WTC11 (cell line): ENCODE data around the gene HMCN1. TPM values are rescaled to one million over a fixed set of nuclear protein-coding genes. Genes with fewer than 3 reads are reported as not detected.

Experiments used
- ATAC-seq: fragments of 200-7000 bp; cut with Tn5 transposase; 2 replicates; pipeline ENCODE4 v1.10.0; 2021; ENCODE audit warnings: mild to moderate bottlenecking, moderate library complexity
- CTCF ChIA-PET: fragments of 300-600 bp; sonication (Branson Sonifier 250); formaldehyde crosslinking; loops from one replicate; lab custom pipeline; 2021; ENCODE audit warnings: antibody characterized with exemption; lab: Charles Lee
- POLR2A ChIA-PET: fragments of 350-600 bp; sonication (Branson Sonifier 250); formaldehyde crosslinking; loops from one replicate; lab custom pipeline; 2021; ENCODE audit warnings: antibody characterized with exemption; lab: Charles Lee
- DNase-seq: peaks from one replicate; pipeline ENCODE4 v3.0.0; 2021; ENCODE audit warnings: low spot score
- H3K27ac Mint-ChIP-seq: 2 replicates; pipeline ENCODE4 v1.8.0; 2021; ENCODE audit warnings: mixed read lengths
- H3K27me3 Mint-ChIP-seq: 2 replicates; pipeline ENCODE4 v1.8.0; 2021; ENCODE audit warnings: low read depth, mild to moderate bottlenecking, moderate library complexity, mixed read lengths
- H3K36me3 Mint-ChIP-seq: 2 replicates; pipeline ENCODE4 v1.8.0; 2021; ENCODE audit warnings: mixed read lengths
- H3K4me1 Mint-ChIP-seq: 2 replicates; pipeline ENCODE4 v1.8.0; 2022; ENCODE audit warnings: mixed read lengths
- H3K4me3 Mint-ChIP-seq: 2 replicates; pipeline ENCODE4 v1.8.0; 2021; ENCODE audit warnings: mild to moderate bottlenecking, moderate library complexity, mixed read lengths
- H3K9me3 Mint-ChIP-seq: 2 replicates; pipeline ENCODE4 v1.8.0; 2021; ENCODE audit warnings: mixed read lengths
- ARID4B ChIP-seq: sonication (generic); formaldehyde crosslinking; IDR thresholded peaks from 2 replicates; pipeline ENCODE4 v1.8.0; 2023; ENCODE audit warnings: missing genetic modification reagents, mild to moderate bottlenecking, borderline replicate concordance
- ATF3 ChIP-seq: sonication (generic); formaldehyde crosslinking; conservative IDR thresholded peaks from 2 replicates; pipeline ENCODE4 v1.8.1; 2022; ENCODE audit warnings: mild to moderate bottlenecking, missing genetic modification reagents
- CTCF ChIP-seq: fragments of 200-600 bp; IDR thresholded peaks from 2 replicates; pipeline ENCODE4 v1.8.0; 2022; ENCODE audit warnings: antibody characterized with exemption
- ELF4 ChIP-seq: sonication (generic); formaldehyde crosslinking; IDR thresholded peaks from 2 replicates; pipeline ENCODE4 v1.8.1; 2022; ENCODE audit warnings: low read depth, mild to moderate bottlenecking, moderate library complexity, missing genetic modification reagents
- JAZF1 ChIP-seq: fragments of 250-450 bp; sonication (Bioruptor Pico); IDR thresholded peaks from 2 replicates; pipeline ENCODE4 v1.9.0; 2021; ENCODE audit warnings: moderate library complexity, mild to moderate bottlenecking, inconsistent platforms
- PRDM15 ChIP-seq: sonication (generic); formaldehyde crosslinking; IDR thresholded peaks from 2 replicates; pipeline ENCODE4 v1.8.0; 2022; ENCODE audit warnings: missing genetic modification reagents
- PREB ChIP-seq: sonication (generic); formaldehyde crosslinking; IDR thresholded peaks from 2 replicates; pipeline ENCODE4 v1.8.1; 2022; ENCODE audit warnings: mild to moderate bottlenecking, missing genetic modification reagents, moderate library complexity, borderline replicate concordance
- SMAD3 ChIP-seq: sonication (generic); formaldehyde crosslinking; IDR thresholded peaks from 2 replicates; pipeline ENCODE4 v1.8.0; 2022; ENCODE audit warnings: missing genetic modification reagents, mild to moderate bottlenecking, borderline replicate concordance
- TEAD1 ChIP-seq: sonication (generic); formaldehyde crosslinking; IDR thresholded peaks from 2 replicates; pipeline ENCODE4 v1.8.0; 2022; ENCODE audit warnings: mild to moderate bottlenecking, missing genetic modification reagents
- TP53 ChIP-seq: sonication (generic); formaldehyde crosslinking; IDR thresholded peaks from 2 replicates; pipeline ENCODE4 v1.8.1; 2023; ENCODE audit warnings: mild to moderate bottlenecking, missing genetic modification reagents
- ZBTB21 ChIP-seq: sonication (generic); formaldehyde crosslinking; IDR thresholded peaks from 2 replicates; pipeline ENCODE4 v1.8.1; 2023; ENCODE audit warnings: mild to moderate bottlenecking, missing genetic modification reagents, borderline replicate concordance
- ZNF423 ChIP-seq: fragments of 250-450 bp; sonication (Bioruptor Pico); IDR thresholded peaks from 2 replicates; pipeline ENCODE4 v2.1.2; 2022; ENCODE audit warnings: mild to moderate bottlenecking, moderate library complexity
- ZNF512 ChIP-seq: sonication (generic); formaldehyde crosslinking; IDR thresholded peaks from 2 replicates; pipeline ENCODE4 v1.8.1; 2022; ENCODE audit warnings: missing genetic modification reagents, borderline replicate concordance
- total RNA-seq: library from RNA; stranded (reverse); gene quantifications from 3 replicates; pipeline ENCODE4 v1.2.3, GENCODE V29; 2021

Gene HMCN1
- total RNA-seq, 1 experiment from 2014 or later = 5.6 TPM

- no peak for TF ChIP-seq PREB
- TF ChIP-seq CTCF = no peak
These were observed 34.2 kb downstream of the HMCN1 start (continued) for GRCh38 chr1:185768371-185768770.

- peaks cover 30% of the 10 kb centered on the region for H3K4me1 Mint-ChIP-seq
- CTCF ChIA-PET = interaction anchor here (0.8 to 1.6 kb wide), 2 partner anchors 13 to 88 kb away, joined by 3 read pairs; no protein-coding TSS in a partner anchor
- DNase-seq = no peak
These were observed 34.9 kb downstream of the HMCN1 start for GRCh38 chr1:185769136-185769535.

GRCh38 chr1:185774394-185774793 lies 40.2 kb downstream of the HMCN1 start:
- ChIA-PET POLR2A (no interaction called here), CTCF (interaction anchor here (1.1 kb wide), 1 partner anchor 54 kb away, joined by 4 read pairs; no protein-coding TSS in a partner anchor)
- TF ChIP-seq SMAD3 (CRISPR knock-in tag) (no peak), ZNF423 (no peak), ARID4B (no peak), CTCF (no peak), ELF4 (CRISPR knock-in tag) (no peak), PRDM15 (no peak), ZBTB21 (no peak), JAZF1 (CRISPR knock-in tag) (no peak), TEAD1 (no peak), TP53 (CRISPR knock-in tag) (no peak)

More at GRCh38 chr1:185769136-185769535, 34.9 kb downstream of the HMCN1 start:
- H3K9me3 Mint-ChIP-seq = peaks cover 8% of the 10 kb centered on the region
- no peaks in the 10 kb centered on the region for H3K27me3 Mint-ChIP-seq
- TF ChIP-seq ZNF512 = no peak
- TF ChIP-seq ATF3 (CRISPR knock-in tag) = no peak
- TF ChIP-seq, all 79 proteins: peak for 0
- ATAC-seq = no peak
- POLR2A ChIA-PET = interaction anchor here (0.6 kb wide), 1 partner anchor 28 kb away, joined by 3 read pairs; no protein-coding TSS in a partner anchor
- Mint-ChIP-seq H3K4me3 (no peak overlapping the region), H3K27ac (no peak overlapping the region), H3K36me3 (no peaks in the 10 kb centered on the region)

More at GRCh38 chr1:185774394-185774793, 40.2 kb downstream of the HMCN1 start:
- Mint-ChIP-seq H3K27me3 (no peaks in the 10 kb centered on the region), H3K4me1 (peaks cover 31% of the 10 kb centered on the region), H3K27ac (peak overlapping the region; percentile 76), H3K36me3 (peaks cover 4% of the 10 kb centered on the region; the same call in 1 of the 2 replicates), H3K4me3 (no peak overlapping the region), H3K9me3 (peaks cover 8% of the 10 kb centered on the region)
- no peak for DNase-seq
- ATAC-seq = no peak
